NCI-H2029 (cell line): ENCODE measurements around the gene TOR1B.
A peak's percentile ranks its signal among the peaks of the same experiment; 100 is the strongest.

Source experiments
- DNase-seq: peaks from one replicate; lab custom pipeline; 2025; lab: John Stamatoyannopoulos, UW

The TOR1B gene

DNA sequence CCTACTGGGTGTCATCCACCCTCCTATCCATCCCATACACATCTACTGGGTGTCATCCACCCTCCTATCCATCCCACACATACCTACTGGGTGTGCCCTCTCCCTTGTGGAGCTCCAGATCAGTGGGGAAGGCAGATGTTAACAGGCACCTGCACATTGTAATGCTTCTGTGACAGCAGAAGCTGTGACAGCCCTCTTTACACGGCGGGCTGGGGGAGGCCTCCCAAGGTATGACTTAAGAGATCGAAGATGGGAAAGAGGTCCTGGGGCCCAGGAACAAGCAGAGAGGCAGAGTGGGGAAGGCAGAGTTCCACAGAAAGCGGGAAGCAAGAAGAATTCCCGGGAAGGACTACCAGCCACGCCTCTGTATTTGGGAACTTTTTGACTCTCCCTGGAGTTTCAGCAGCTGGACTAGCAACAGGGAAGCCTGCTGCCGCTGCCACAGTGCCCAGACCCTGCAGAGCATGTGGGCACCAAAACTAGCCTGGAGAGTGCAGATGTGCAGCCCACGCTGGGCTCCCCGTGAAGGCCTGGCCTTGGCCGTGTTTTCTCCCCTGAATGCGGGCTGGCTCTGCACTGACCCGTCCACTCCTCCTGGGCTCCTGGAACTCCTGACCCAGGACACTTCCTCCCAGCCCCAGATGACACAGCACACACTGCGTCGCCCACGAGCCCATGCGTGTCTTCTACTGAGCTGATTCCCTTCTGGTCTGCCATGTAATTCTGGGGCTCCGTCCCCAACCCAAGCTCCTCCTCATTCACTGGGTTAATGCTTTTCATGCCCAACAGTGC is 11.6 kb downstream of the TOR1B start:
- no peak for DNase-seq

DNA sequence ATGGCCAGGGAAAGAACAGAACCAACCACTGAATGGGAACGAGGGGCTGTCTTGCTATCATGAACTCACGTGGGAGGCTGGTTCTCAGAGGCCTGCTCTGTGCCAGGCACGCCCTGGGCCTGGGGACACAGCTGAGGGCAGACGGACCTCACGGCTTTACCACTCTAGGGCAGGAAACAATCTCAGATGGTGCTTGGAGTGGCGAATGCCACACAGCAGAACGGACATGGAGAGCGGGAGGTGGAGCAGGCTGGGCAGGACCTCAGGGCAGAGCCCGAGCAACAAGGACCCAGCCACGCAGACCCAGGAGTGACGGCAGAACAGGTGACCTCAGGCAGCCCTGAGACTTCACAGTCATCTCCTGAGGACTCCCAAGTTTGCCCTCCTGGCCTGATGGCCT is 12.3 kb downstream of the TOR1B start:
- DNase-seq: no peak

DNA sequence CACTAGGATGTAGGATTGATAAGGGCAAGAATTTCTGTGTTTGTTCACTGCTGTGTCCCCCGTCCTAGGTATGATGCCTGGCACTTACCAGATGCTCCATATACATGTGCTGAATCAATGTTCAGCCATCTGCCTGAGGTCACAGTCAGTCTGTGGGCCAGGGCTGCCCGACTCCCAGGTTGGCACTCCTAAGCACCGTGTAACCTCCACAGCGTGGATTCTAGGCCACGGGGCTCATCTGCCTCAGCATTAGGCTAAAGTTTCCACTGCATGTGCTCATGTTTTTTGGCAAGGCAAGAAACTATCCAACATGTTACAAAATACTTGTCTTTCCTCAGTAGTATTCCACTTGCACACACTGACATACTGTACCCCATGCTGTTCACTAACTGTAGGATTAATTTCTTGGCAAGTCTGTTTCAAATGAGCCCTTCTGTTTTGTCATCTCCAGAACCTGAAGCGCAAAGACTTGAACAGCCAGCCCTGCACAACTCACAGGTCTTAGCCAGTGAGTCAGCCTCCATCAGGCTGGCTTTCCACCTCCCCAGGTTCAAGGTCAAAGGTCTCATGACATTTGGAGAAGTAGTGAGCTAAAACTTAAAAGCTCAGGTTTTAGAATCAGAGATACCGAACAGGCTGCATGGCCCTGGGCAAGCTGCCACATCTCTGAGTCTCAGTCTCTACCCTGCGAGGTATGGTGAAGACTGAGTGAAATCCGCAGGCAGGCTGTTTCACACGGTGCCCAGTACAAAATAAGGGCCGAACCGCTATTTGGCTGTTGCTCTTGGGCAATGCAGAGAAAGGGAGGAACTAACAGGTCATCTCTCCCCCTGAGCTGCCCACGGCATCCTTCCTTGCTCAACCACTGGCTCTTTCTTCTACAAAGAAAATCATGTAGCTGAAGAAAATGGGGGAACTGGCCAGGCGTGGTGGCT is 13.8 kb downstream of the TOR1B start:
- no peak for DNase-seq

DNA sequence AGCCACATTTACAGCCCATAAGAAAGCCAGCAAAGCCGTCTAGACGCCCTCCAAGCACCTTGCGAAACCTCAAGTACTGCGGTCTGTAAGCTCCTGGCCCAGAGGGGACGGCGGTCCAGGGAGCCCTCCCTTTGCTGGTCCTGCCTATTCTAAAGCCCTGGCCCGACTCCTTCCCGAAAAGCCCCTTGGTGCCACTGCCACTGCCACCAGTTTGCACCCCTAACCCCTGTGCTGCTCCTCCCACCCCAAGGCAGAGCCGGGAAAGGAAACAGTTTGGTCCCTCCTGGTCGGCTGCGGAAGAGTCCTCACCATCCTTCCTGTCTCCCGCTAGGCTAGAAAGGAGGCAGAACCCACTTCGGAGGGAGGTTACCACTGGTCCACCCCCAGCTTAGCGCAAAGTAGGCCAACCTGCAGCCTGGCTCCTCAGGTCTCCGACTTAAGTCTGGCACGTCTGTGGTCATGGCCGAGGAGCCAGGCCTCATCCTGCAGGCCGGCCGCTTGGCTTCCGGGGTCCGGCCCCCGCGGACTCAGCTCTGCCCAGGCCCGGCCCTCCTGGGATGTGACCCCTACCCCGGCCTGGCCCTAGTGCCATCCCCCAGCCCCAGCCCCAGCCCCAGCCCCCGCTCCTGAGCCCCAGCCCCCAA is 20.0 kb downstream of the TOR1B start:
- no peak for DNase-seq

DNA sequence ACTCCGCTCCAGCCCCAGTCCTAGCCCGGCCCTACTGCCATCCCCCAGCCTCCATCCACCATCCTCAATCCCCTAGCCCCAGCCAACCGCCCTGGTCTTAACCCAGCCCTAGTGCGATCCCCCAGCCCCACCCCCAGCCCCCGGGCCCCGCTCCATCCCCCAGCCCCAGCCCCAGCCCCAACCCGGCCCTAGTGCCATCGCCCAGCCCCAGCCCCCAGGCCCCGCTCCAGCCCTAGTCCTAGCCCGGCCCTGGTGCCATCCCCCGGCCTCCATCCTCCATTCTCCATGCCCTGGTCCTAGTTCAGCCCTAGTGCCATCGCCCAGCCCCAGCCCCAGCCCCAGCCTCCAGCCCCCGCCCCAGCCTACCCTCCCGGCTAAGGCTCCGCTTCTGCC is 20.6 kb downstream of the TOR1B start:
- no peak for DNase-seq

DNA sequence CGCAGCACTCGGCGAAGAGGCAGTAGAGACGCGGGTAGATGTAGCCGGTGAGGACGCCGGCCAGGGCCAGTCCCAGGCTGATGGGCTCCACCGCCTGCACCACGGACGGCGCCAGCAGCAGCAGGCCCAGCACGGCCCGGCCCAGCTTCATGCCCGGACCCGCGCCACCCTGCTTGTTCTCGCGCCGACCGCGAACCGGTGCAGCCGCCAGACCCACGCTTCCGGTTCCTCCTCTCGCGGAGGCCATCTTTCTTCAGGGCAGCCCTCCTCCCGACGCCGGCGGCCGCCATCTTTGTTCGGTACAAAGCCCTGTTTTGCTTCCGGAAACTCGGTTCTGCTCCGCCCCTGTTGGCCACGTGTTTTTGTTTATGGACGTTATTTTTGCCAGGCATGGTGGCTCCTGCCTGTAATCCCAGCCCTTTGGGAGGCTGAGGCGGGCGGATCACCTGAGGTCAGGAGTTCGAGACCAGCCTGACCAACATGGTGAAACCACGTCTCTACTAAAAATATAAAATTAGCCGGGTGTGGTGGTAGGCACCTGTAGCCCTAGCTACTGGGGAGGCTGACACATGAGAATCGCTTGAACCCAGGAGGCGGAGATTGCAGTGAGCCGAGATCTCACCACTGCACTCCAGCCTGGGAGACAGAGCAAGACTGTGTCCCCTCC is 21.1 kb downstream of the TOR1B start, which contains the start of gene TOR1A:
Gene TOR1A, minus strand, starts transcription at position 202 of the 667 bp plus-strand sequence. Its CDS starts 51 bp downstream, at position 151.
- DNase-seq: peak; percentile 95

DNA sequence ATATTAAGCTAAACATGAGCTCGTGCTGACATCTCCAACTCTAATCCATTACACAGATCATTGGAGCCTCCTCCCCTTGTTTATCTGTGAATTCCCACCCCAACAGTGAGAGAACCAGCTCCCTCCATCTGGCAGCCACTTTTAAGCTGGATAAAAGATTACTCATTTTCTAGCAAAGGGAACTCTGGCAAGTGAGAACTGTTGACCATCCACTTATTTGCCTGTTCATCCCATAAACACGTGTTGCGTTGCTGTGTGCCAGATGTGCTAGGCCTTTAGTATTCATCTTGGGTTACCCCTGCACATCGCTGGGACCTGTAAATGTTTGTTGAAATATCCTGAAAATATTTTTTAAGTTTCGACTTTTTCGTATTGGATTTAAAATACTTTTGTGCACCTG is 23.4 kb downstream of the TOR1B start:
- DNase-seq: no peak

DNA sequence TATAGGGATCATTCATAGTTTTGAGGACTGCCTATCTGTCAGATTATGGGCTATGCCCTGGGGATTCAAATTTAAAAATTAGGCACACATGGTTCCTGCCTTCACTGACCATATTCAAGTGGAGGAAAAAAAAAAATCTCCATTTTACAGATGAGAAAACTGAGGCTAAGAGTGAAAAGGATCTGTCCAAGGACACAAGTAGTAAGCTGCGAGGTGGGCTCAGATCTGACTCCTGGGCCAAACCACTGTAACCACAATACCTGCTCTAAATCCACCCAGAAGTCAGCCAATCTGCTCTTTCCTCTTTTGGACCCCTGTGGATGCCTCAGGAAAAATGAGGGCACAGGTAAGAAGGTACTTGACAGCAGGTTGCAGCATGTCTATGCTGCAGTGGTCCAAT is 23.8 kb downstream of the TOR1B start:
- DNase-seq: no peak

DNA sequence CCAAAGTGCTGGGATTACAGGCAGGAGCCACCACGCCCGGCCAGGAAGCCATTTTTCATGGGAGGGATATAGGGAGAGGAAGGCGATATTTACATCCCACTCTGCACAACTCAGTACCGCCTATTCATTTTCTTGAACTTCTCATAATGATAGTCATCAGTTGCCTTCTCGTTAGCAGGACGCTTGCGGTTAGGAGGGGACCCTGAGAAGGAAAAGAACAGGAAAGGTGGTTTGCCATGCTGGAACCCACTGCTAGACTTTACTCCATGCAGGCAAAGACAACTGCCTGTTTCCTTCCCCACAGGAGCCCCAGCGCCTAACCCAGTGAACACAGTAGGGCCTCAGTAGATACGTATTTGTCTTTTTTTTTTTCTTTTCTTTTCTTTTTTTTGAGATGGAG is 25.1 kb downstream of the TOR1B start:
- DNase-seq: no peak

DNA sequence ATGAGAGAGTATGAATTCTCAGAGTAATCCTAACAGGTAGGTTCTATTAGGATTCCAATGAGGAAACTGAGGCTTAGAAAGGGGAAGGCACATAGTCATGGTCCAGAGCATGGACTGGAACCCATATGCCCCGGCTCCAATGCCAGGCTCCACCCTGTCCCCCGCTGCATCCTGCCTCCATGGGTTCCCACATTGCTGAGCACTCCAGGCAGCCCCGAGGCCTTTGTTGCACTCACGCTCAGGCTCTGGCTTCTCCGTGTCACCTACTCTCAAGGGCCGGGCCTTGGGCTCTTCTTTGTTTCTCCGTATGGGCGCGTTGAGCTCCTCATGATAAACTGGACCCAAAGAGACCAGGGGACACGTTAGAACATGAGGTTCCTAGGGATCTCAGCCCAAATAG is 26.0 kb downstream of the TOR1B start:
- no peak for DNase-seq

DNA sequence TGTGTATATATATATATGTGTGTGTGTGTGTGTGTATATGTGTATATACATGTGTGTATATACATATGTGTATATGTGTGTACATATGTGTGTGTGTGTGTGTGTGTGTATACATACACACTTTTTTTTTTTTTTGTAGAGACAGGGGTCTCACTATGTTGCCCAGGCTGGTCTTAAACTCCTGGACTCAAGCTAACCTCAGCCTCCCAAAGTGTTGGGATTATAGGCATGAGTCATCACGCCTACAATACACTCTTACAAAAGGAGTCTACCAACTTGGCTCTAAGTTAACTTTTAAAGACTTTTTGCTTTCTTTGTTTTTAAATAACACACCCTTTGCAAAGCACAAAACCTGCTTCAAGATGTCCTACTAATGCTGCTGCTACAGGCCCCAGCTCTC is 30.0 kb downstream of the TOR1B start:
- DNase-seq: no peak

DNA sequence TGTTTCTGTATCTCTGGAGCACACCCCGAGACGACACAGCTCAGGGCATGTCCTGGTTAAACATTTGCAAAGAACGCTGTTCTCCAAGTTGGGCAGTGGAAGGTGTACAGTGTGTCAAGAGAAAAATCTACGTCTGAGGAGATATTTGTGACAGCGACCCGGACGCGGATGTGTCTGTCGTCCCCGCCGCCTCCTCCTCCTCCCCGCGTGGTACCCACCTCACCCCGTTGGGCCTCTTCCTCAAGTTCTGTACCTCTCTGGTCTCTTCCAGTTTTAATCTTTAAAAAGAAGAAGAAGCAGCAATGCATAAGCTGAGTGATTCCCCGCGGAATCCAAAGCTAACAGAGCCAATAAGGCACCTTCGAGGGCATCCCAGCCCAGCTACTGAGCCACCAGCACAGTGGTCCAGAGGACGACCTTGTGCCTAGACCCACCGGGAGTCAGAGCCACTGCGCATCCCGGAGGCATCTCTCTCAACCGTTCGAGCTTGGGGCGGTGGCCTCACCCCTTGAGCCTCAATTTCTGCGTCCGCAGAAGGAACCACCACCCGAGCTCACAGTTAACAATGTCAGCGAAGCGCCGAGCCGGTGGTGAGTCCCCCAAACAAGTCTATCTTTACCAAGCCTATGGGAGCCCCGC is 31.6 kb downstream of the TOR1B start:
- DNase-seq: no peak

DNA sequence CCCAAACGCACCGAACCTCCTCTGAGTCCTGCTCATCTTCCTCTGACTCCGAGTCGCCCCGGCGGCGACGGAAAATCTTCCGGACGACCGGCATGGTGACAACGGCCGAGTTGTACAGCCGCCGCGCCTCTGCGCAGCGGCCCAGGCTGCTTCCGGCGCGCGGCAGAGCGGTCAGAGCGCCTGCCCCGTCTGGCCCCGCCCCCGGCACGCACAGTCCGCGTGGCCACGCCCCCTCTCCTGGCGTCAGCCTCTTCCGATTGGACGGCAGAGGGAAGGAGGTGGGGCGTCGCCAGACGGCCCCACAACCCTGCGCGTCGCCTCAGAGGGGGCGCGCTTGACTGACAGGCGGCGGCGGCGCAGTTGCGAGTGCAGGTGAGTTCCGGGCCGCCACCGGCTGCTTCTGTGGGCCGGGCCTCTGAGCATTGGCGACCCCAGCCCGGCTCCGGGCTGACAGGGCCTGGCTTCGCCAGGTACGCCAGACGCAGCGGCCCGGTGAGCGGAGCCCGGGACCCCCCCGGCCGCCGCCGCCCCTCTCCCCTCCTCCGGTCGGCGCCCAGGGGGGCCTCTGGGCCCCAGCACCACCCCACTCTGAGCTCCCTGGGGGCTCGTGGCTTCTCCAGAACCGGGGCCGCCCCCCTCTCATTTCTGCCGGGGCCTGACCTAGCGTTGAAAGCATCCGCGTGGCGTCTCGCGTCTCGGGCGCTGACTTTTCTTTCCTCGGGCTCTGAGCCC is 32.3 kb downstream of the TOR1B start, which contains the start of the genes C9orf78 and USP20:
Gene C9orf78, minus strand, starts transcription at position 148 of the 732 bp plus-strand sequence. Its CDS starts 54 bp downstream, at position 94.
Gene USP20, plus strand, starts transcription at position 331 of the 732 bp plus-strand sequence. CDS start 17,098 bp downstream, outside the sequence.
- DNase-seq: peak; percentile 97

DNA sequence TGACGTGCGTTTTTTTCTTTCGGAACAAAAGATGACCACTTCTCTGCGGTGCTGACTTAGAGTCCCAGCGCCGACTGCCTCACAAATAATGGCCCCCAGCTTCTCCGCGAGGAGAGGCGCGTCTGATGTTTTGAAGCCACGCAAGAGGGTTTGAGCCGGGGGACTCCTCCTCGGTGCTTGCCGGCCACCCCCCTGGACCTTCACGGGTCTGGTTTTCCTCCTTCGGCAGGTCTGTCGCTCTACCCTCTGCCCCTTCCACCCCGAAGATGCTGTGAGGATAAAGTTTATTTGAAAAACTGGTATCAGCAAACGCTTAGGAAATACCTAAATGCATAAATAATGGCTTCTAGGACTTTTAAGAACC is 32.9 kb downstream of the TOR1B start:
- no peak for DNase-seq

DNA sequence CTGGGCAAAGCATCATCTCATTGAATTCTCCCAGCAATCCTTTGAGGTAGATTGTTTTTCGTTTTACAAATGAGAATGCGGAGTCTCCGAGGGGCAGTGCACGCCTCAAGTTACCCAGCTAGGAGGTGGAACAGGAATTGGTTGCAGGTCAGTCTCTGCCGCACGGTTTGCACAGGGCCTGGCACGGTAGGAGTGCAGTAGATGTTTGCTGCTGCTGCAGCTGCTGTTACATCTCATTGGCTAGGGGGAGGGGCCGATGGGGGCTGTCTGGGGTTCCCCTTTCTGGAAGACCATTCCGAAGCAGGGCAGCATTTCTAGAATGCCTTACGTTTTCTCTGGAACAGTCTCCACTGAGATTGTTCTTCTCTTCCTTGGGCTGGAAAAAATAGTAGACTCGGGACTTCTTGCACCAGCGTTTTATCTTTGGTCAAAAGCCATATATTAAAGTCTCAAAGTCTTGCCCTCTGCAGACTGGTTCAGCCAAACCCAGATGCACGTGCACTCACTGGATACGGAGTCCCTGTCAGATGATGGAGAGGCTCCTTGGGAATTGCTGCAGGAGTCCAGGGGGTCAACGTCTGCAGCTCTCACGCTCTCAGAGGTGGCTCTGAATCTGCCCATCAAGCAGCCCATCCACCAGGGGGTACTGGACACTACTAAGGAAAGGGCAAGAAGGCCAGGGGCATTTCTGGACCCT is 33.5 kb downstream of the TOR1B start:
- no peak for DNase-seq

DNA sequence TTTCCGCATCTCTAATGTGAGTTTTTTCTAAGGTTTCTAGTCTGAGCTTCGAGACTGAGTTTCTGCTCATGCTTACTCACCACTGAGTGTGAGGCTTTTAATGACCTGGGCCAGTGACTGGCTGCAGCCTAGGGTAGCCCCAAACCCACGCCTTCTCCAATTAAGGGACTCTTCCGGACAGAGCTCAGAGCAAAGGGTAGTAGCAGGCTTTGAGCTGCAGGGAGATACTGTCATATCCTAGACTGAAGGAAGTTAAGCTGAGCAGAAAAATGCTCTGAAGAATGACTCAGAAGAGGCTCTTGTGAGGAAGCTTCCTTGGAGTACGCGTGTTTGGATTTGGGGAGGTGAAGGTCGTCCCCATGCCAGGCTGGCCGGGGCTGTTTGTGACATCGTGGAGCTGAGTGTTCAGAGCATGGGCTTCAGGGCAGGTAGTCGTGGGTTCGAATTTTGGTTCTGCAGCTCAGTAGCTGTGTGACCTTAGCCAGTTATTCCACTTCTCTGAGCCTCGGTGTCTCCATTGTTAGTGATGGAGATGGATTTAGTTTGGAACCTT is 35.8 kb downstream of the TOR1B start:
- DNase-seq: no peak

DNA sequence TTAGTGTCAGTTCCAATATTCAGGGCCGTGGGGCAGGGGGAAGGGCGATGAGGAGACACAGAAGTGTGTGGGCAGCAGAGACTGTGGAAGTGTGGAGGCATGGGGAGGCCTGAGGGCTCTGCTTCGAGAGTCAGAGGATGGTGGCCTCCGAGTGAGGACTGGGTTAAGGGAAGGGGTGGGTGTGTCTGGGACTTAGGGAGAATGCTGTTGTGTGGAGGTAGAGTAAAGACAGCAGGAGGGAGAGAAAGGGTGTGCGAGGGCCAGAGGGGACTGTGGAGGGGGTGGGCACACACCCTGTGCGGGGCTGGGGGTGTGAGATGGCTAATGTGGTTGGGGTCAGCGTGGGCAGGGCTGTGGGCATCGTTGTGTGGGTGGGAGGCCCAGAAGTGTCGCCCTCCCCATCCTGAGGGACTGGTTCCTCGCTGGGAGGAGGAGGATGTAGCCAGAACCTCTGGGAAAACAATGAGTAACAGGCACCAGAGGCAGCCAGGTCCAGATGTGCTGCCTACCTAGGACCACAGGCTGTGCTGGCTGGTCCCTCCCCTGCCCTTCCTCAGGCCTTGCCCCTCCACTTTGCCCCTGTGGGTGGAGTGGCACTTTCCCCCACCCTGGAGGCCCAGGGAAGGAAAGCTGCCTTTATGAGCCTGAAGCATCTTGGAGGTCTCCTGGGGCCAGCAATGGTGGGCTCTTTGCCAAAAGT is 36.5 kb downstream of the TOR1B start:
- peak; percentile 83 for DNase-seq

DNA sequence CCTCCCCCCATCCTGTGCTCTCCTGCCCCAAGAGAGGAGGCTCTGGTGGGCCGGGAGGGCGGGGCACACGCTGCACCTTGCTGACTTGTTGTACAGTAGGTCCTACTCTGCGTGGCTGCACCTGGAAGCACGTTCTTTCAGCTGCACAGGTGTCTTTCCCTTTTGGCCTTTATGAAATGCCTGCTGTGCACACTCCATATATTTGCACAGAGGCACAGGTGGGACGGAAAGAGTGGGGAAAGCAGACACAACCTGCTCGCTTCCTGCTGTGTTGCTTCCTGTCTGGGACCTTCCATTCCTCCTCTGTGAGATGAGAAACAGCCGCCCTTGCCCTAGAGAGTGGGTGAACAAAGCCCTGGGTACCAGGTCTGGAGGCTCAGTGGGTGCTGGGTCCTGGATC is 37.0 kb downstream of the TOR1B start:
- DNase-seq: peak; percentile 90

DNA sequence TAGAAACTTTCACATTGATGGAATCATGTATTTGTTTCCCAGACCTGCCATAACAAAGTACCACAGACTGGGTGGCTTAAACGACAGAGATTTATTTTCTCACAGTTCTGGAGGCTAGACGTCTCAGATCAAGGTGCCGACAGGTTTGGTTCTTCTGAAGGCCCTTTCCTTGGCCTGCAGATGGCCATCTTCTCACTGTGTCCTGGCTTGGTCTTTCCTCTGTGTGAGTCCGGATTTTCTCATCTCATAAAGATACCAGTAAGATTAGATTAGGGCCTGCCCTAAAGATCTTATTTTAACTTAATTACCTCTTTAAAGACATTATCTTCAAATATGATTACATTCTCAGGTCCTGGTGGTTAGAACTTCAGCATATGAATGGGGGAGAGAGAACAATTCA is 38.1 kb downstream of the TOR1B start:
- no peak for DNase-seq
